Neural cell (in vitro differentiated cells): ENCODE measurements around the gene SNAP29.

Experiments used
- CTCF ChIP-seq: fragments of 450-650 bp; IDR thresholded peaks from 2 replicates; pipeline ENCODE4 v1.5.1; 2014; ENCODE audit warnings: antibody characterized with exemption, mild to moderate bottlenecking, moderate library complexity; ENCODE audit not compliant: poor library complexity, severe bottlenecking
- EZH2 ChIP-seq: fragments of 200-600, 300-800 bp; shearing (Covaris generic), sonication (generic); IDR thresholded peaks from 2 replicates; pipeline ENCODE4 v1.6.1; 2014; ENCODE audit warnings: antibody characterized with exemption, low read length, borderline replicate concordance, mild to moderate bottlenecking; ENCODE audit not compliant: insufficient read depth, poor library complexity, severe bottlenecking

GRCh38 chr22:20852503-20852902 lies 6.3 kb upstream of the SNAP29 start:
- no peak for TF ChIP-seq CTCF
- TF ChIP-seq EZH2, result no peak
